ENCODE results near the gene TDRD9.

DNA sequence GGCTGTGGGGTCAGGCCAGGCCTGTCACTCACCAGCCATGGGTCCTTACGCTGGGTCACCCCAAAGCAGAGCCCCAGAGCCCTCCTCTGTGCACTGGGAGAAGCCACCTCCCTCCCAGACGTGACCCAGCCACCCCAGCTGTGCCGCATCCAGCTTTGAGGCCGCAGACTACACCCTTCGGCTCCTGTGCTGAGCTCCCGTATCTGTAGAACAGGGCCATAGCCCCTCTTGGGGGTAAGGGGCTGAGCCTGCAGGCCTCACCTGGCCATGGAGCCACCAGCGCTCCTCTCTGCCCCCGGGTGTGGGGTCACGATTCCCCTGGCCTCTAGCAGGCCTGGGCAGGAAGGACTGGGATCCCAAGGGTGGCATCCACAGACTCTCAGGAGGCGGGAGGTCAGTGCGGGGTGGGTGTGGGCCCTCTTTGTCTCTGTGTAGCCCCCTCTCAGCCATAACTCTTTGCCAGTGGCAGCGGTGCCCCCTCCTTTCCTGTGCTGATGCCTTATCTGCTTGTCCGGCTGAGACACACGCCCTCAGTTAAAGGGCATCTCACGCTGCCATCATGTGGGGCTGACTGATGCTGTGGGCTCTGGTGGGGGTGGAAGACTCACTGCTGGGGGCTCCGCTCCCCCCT is 173.5 kb downstream of the TDRD9 start:
- TF ChIP-seq, protein P1, sequence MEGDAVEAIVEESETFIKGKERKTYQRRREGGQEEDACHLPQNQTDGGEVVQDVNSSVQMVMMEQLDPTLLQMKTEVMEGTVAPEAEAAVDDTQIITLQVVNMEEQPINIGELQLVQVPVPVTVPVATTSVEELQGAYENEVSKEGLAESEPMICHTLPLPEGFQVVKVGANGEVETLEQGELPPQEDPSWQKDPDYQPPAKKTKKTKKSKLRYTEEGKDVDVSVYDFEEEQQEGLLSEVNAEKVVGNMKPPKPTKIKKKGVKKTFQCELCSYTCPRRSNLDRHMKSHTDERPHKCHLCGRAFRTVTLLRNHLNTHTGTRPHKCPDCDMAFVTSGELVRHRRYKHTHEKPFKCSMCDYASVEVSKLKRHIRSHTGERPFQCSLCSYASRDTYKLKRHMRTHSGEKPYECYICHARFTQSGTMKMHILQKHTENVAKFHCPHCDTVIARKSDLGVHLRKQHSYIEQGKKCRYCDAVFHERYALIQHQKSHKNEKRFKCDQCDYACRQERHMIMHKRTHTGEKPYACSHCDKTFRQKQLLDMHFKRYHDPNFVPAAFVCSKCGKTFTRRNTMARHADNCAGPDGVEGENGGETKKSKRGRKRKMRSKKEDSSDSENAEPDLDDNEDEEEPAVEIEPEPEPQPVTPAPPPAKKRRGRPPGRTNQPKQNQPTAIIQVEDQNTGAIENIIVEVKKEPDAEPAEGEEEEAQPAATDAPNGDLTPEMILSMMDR (IDR thresholded peaks at IDR 0.05; ENCODE audit: low read depth, low read length): no peak
- TF ChIP-seq, protein P2, sequence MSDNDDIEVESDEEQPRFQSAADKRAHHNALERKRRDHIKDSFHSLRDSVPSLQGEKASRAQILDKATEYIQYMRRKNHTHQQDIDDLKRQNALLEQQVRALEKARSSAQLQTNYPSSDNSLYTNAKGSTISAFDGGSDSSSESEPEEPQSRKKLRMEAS (IDR thresholded peaks at IDR 0.05; ENCODE audit: low read depth, low read length): no peak
- TF ChIP-seq POLR2A (IDR thresholded peaks at IDR 0.05; ENCODE audit: extremely low read depth, insufficient read length): no peak
